Kidney (tissue), 14 donors: Measurements from ENCODE around the gene TTC33. TPM values are rescaled to one million over a fixed set of nuclear protein-coding genes. Genes with fewer than 3 reads are reported as not detected.

Source experiments
- DNase-seq, 5 donors: peaks; one replicate each; pipeline ENCODE4 v3.0.0-alpha.2; 2013 to 2020
- FAIRE-seq: peaks from 2 replicates; lab custom pipeline; 2012; peaks lifted over from hg19 to GRCh38; lab: Jason Lieb, UNC
- H3K27ac ChIP-seq, 2 donors: one replicate each; pipeline ENCODE4 v1.7.0; 2013; ENCODE audit warnings: low read depth in 2 of 2, low read length in 2 of 2, inconsistent platforms in 1 of 2
- H3K27me3 ChIP-seq: one replicate; pipeline ENCODE4 v1.7.1; 2013; ENCODE audit warnings: low read length, inconsistent platforms; ENCODE audit not compliant: control insufficient read depth, insufficient read depth
- H3K36me3 ChIP-seq, 3 donors: one replicate each; pipeline versions ENCODE4 v1.7.0 to v1.7.1; 2013; ENCODE audit warnings: low read length in 3 of 3, control low read depth in 1 of 3, inconsistent platforms in 1 of 3; ENCODE audit not compliant: insufficient read depth in 3 of 3, control insufficient read depth in 2 of 3
- H3K4me1 ChIP-seq, 3 donors: one replicate each; pipeline versions ENCODE4 v1.7.0 to v1.7.1; 2013; ENCODE audit warnings: low read length in 3 of 3, inconsistent platforms in 1 of 3, low read depth in 1 of 3; ENCODE audit not compliant: control insufficient read depth in 2 of 3, insufficient read depth in 2 of 3
- H3K4me3 ChIP-seq, 3 donors: one replicate each; pipeline versions ENCODE4 v1.7.0 to v1.8.1; 2013; ENCODE audit warnings: low read length in 3 of 3, control low read depth in 1 of 3, inconsistent platforms in 1 of 3
- H3K9ac ChIP-seq, 3 donors: one replicate each; pipeline versions ENCODE4 v1.7.0 to v1.7.1; 2013; ENCODE audit warnings: low read length in 3 of 3, control low read depth in 1 of 3, inconsistent platforms in 1 of 3
- H3K9me3 ChIP-seq, 3 donors: one replicate each; pipeline versions ENCODE4 v1.7.0 to v1.7.1; 2013; ENCODE audit warnings: low read length in 3 of 3, control low read depth in 1 of 3, inconsistent platforms in 1 of 3; ENCODE audit not compliant: control insufficient read depth in 2 of 3, insufficient read depth in 1 of 3
- intact Hi-C: fragments of 100-400 bp; cut with DNase I; formaldehyde crosslinking; loops from one replicate; pipeline ENCODE4 v1.11.1; 2022
- polyA plus RNA-seq: library from polyadenylated mRNA; stranded (reverse); fragments of 350-450 nt; fragmentation: Illumina TruSeq; extraction: RNeasy Lipid Tissue Mini Kit (QIAGEN cat#74804); gene quantifications from one replicate; pipeline ENCODE4 v1.2.3, GENCODE V29; 2014; ENCODE audit warnings: low read depth, low replicate concordance; ENCODE audit not compliant: insufficient read depth
- total RNA-seq: library from RNA; stranded (reverse); fragmentation: NEBNext Ultra II Directional; extraction: Animal tissue kit (Norgen Biotek cat#: 25700); gene quantifications from one replicate; pipeline ENCODE4 v1.2.1, GENCODE V29; 2021
- TF ChIP-seq, protein P1 (sequence below): IDR thresholded peaks from 3 replicates; pipeline ENCODE4 v1.5.1; 2012; ENCODE audit warnings: mild to moderate bottlenecking, moderate library complexity, borderline replicate concordance; ENCODE audit not compliant: insufficient read depth; ENCODE audit errors: extremely low read depth
- donor health status: control.
- donor health status: control.
- donor health status: control.
- donor health status: control.
- donor health status: control.
- donor health status: DM: yes; HTN: yes; CAD: no.
- donor health status: Normal renal cell carcinoma (clear cell type).

Gene TTC33
- total and polyA plus RNA-seq, 2 donors from 2014 or later: 7.1 to 20.1 TPM

DNA sequence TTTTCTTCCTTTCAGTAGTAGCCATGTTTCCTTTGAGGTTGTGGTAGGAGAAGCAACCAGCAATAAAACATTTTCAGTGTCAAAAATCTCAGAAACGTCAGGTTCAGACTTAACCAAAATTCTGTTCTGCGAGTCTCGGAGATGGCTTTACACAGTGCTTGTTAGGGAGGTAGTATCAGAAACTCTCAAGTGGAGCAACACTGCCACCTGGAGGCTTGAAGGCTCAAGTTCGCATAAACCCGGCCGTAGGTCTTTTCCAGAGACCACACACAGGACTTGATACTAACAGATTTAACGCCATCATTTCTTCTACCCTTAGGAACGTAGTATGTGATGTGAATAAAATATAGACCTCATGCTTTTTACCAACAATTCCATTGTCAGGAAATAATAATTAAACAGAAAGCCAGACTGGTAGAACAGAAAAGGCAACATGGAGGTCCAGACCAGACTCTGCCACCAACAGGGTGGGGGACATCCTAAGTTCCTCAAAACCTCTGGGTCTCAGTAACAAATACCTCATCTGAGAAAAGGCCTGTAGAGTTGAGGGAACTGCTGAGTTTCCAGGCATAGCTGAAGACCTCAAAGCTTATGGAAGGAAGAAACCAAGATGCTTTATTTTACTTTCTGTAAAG, 67.5 kb downstream of the TTC33 start:
- Histone ChIP-seq H3K27me3 (no peaks in the 10 kb centered on the region), H3K4me1 (peaks cover 0 to 3% (median 0%) of the 10 kb centered on the region in 3 donors), H3K27ac (peak overlapping the region in 1 of 2 donors; percentile 9), H3K9me3 (no peaks in the 10 kb centered on the region), H3K36me3 (peaks cover 0 to 6% (median 0%) of the 10 kb centered on the region in 3 donors), H3K9ac (peak overlapping the region in 2 of 3 donors; percentile 38 to 49), H3K4me3 (peak overlapping the region in 2 of 3 donors; percentile 35 to 42)
- FAIRE-seq (peak; percentile 80), DNase-seq (peak; percentile 83 to 94 (median 89))
- TF ChIP-seq, protein P1, sequence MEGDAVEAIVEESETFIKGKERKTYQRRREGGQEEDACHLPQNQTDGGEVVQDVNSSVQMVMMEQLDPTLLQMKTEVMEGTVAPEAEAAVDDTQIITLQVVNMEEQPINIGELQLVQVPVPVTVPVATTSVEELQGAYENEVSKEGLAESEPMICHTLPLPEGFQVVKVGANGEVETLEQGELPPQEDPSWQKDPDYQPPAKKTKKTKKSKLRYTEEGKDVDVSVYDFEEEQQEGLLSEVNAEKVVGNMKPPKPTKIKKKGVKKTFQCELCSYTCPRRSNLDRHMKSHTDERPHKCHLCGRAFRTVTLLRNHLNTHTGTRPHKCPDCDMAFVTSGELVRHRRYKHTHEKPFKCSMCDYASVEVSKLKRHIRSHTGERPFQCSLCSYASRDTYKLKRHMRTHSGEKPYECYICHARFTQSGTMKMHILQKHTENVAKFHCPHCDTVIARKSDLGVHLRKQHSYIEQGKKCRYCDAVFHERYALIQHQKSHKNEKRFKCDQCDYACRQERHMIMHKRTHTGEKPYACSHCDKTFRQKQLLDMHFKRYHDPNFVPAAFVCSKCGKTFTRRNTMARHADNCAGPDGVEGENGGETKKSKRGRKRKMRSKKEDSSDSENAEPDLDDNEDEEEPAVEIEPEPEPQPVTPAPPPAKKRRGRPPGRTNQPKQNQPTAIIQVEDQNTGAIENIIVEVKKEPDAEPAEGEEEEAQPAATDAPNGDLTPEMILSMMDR: peak; percentile 91
- intact Hi-C loops: no loop called here

DNA sequence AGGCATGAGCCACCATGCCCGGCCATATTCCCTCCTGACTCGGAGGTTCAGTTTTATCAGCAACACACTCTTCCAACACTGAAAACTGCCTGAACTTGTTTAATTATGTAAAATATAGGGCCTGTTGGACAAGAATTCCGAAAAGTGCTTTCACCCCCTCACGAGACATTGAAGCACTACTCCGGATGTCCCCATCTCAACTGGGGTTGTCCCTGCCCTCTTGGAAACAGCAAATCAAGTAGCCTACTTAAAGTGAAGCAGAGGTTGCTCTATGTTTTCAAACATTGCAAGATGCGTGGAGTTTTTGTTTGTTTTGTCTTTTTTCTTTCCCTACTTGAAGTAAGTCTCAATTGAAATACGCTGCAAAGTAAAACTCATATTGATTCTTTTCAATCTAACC, 68.4 kb downstream of the TTC33 start:
- TF ChIP-seq, protein P1: no peak
- peak overlapping the region in 1 of 2 donors; percentile 20 for H3K27ac ChIP-seq
- FAIRE-seq (no peak), DNase-seq (no peak)
- intact Hi-C loops: no loop called here
- no peaks in the 10 kb centered on the region for H3K27me3 ChIP-seq
- H3K4me1 ChIP-seq: peaks cover 0 to 3% (median 0%) of the 10 kb centered on the region in 3 donors
- H3K4me3 ChIP-seq: peak overlapping the region in 2 of 3 donors; percentile 34 to 35
- H3K9me3 ChIP-seq: no peaks in the 10 kb centered on the region
- H3K9ac ChIP-seq: no peak overlapping the region
- H3K36me3 ChIP-seq: peaks cover 0 to 4% (median 0%) of the 10 kb centered on the region in 3 donors

DNA sequence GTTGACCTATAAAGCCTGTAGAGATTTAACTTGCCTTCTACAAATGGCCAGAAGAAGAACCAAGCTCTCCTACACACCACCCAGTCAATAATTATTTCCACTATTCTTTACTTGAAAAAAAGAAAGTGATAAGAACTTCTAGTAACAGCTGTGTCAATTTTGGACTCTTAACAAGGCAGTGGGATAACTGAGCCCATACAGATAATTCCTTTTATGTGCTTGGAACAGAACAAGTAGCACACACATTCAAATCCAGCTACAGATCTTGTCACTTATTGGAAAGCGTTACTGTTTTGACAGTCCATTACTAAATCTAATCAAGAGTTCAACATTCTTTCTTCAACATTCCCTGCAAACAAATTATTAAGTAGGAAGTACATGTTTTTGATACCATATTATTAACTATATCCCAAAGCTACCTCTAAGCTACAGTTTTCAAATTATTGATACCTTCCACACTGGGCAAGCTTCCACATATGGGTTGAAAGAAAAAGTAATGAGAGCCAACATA, 69.7 kb downstream of the TTC33 start:
- H3K9me3 ChIP-seq: no peaks in the 10 kb centered on the region
- no peak overlapping the region for H3K9ac ChIP-seq
- DNase-seq: no peak
- intact Hi-C loops: no loop called here
- no peak for FAIRE-seq
- H3K36me3 ChIP-seq: no peaks in the 10 kb centered on the region
- peaks cover 0 to 4% (median 3%) of the 10 kb centered on the region in 3 donors for H3K4me1 ChIP-seq
- H3K27me3 ChIP-seq: no peaks in the 10 kb centered on the region
- peak overlapping the region in 1 of 2 donors; percentile 15 for H3K27ac ChIP-seq
- H3K4me3 ChIP-seq: peak overlapping the region in 1 of 3 donors; percentile 47
- TF ChIP-seq, protein P1: no peak
